Muscle layer of colon (tissue), 2 donors: Measurements from ENCODE around the gene LTB4R2.

Source experiments
- H3K27ac ChIP-seq: one replicate; pipeline ENCODE4 v1.7.0; 2013; ENCODE audit warnings: low read depth, mild to moderate bottlenecking, low read length, moderate library complexity
- H3K27me3 ChIP-seq, 2 donors: one replicate each; pipeline ENCODE4 v1.7.0; 2013; ENCODE audit warnings: low read length in 2 of 2, mild to moderate bottlenecking in 2 of 2; ENCODE audit not compliant: insufficient read depth in 2 of 2, control insufficient read depth in 1 of 2
- H3K36me3 ChIP-seq: one replicate; pipeline ENCODE4 v1.7.0; 2013; ENCODE audit warnings: mild to moderate bottlenecking, low read length; ENCODE audit not compliant: insufficient read depth
- H3K4me1 ChIP-seq: one replicate; pipeline ENCODE4 v1.7.0; 2013; ENCODE audit warnings: mild to moderate bottlenecking, low read length; ENCODE audit not compliant: insufficient read depth
- H3K4me3 ChIP-seq, 2 donors: one replicate each; pipeline ENCODE4 v1.7.0; 2013; ENCODE audit warnings: low read length in 2 of 2, low read depth in 1 of 2, mild to moderate bottlenecking in 1 of 2, moderate library complexity in 1 of 2
- H3K9ac ChIP-seq: one replicate; pipeline ENCODE4 v1.7.0; 2013; ENCODE audit warnings: low read length
- H3K9me3 ChIP-seq: one replicate; pipeline ENCODE4 v1.7.0; 2013; ENCODE audit warnings: mild to moderate bottlenecking, low read length
- donor health status: abdominal sarcoma.
- donor health status: Adenocarcinoma of cecum.

The LTB4R2 gene

DNA sequence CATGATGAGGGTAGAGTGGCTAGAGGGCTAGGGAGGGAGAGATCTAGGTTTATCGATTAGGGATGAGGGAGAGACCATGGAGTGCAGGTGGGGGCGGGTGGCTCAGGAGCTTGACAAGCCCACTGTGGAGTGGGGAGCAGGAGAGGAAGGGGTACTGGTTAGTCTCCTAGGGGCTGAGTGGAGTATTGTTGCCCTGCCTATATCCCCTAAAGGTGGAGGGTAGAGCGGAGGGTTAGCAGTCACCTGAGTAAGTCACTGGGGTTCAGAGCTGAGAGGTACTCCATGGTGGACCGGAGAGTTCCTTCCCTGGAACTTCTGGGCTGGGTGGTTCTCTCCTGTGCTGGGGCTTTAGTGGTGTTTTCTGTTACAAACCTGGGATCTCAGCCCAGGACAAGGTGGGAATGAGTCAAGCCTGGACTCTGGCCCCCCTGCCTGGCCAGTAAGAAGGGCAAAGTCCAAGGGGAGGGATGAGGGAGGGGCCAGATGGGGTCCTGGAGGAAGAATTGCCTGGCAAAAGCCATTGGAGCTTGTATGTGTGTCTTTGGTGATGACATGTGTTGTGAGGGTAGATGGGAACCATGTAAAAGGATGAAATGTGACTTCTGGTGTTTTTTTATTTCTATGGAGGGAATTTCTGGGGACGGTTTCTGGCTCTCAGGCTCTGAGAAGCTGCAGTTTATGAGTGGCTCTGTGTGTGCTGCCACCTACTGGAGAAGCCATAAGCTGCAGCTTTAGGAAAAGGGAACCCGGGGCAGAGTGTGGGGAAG lies 2.2 kb upstream of the LTB4R2 start, which contains the start of gene CIDEB:
Gene CIDEB, minus strand, starts transcription at position 403 of the 767 bp plus-strand sequence. Its CDS starts 119 bp downstream, at position 284.
- Histone ChIP-seq H3K27ac (no peak within 1 kb of the TSS), H3K4me3 (no peak within 1 kb of the TSS)

DNA sequence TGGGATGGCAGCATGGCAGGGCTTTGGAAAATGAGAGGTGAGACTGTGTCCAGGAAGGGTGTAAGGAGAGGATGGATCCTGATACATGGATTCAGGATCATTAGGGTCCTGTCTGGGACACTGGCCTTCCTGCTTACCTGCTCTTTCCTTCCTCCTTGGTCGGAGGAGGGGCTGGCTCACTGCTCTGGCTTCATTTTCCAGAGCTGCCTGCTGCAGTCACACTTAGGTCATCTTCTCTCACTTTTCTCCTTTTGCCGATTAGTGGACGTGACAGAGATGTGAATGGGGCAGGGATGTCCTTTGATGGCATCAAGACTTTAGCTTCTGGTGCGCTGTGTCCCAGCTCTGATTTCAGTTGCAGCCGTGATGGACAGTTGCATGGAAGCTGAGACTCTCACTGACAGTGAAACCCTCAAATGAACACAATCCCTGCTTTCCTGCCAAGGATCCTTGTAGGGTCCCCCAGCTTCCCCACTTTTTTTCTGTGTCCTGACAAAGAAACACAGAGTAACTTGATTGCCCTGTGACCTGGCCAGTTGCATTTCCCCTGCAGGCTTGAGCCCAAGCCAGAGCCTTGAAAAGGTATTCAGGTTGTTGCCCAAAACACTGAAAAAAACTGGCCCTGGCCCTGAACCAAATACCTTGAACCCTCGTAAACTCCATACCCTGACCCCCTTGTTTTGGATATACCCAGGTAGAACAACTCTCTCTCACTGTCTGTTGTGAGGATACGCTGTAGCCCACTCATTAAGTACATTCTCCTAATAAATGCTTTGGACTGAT lies 1.4 kb upstream of the LTB4R2 start:
- H3K27ac ChIP-seq = no peak overlapping the region
- no peak overlapping the region for H3K4me3 ChIP-seq
- peaks cover 37% of the 10 kb centered on the region for H3K36me3 ChIP-seq
- H3K4me1 ChIP-seq = peaks cover 26% of the 10 kb centered on the region
- no peaks in the 10 kb centered on the region for H3K27me3 ChIP-seq
- no peaks in the 10 kb centered on the region for H3K9me3 ChIP-seq
- H3K9ac ChIP-seq = no peak overlapping the region

More for the DNA sequence above, 2.2 kb upstream of the LTB4R2 start, which contains the start of gene CIDEB:
- H3K9me3 ChIP-seq = no peaks in the 10 kb centered on the region
- H3K4me1 ChIP-seq = peaks cover 26% of the 10 kb centered on the region
- no peak within 1 kb of the TSS for H3K9ac ChIP-seq
- H3K27me3 ChIP-seq = no peaks in the 10 kb centered on the region
- H3K36me3 ChIP-seq = peaks cover 45% of the 10 kb centered on the region

DNA sequence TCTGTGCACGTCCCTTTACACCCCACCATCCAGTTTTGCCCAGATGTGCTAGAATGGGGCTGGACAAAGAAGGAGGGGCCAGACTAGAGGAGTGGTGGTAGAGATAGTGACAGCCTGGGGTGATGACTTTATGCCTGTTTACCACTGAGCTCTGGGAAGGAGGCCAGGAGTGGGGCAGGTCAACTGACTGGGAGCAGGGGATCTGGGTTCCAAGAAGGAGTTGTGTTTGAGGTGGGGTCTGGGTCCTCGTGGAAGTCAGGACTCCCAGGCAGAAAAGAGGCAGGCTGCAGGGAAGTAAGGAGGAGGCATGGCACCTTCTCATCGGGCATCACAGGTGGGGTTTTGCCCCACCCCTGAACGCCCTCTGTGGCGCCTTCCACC lies 315 bp downstream of the LTB4R2 start:
- H3K27me3 ChIP-seq = no peaks in the 10 kb centered on the region
- H3K9ac ChIP-seq = peak overlapping the region; percentile 28
- peak overlapping the region; percentile 77 for H3K27ac ChIP-seq
- peak overlapping the region; percentile 51 to 68 for H3K4me3 ChIP-seq
- H3K36me3 ChIP-seq = peaks cover 20% of the 10 kb centered on the region
- H3K4me1 ChIP-seq = peaks cover 26% of the 10 kb centered on the region
- no peaks in the 10 kb centered on the region for H3K9me3 ChIP-seq

DNA sequence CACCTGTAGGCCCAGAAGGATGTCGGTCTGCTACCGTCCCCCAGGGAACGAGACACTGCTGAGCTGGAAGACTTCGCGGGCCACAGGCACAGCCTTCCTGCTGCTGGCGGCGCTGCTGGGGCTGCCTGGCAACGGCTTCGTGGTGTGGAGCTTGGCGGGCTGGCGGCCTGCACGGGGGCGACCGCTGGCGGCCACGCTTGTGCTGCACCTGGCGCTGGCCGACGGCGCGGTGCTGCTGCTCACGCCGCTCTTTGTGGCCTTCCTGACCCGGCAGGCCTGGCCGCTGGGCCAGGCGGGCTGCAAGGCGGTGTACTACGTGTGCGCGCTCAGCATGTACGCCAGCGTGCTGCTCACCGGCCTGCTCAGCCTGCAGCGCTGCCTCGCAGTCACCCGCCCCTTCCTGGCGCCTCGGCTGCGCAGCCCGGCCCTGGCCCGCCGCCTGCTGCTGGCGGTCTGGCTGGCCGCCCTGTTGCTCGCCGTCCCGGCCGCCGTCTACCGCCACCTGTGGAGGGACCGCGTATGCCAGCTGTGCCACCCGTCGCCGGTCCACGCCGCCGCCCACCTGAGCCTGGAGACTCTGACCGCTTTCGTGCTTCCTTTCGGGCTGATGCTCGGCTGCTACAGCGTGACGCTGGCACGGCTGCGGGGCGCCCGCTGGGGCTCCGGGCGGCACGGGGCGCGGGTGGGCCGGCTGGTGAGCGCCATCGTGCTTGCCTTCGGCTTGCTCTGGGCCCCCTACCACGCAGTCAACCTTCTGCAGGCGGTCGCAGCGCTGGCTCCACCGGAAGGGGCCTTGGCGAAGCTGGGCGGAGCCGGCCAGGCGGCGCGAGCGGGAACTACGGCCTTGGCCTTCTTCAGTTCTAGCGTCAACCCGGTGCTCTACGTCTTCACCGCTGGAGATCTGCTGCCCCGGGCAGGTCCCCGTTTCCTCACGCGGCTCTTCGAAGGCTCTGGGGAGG lies 985 bp downstream of the LTB4R2 start, which contains the start of gene LTB4R:
Gene LTB4R, plus strand, starts transcription at position 857 of the 959 bp plus-strand sequence. CDS start 4,150 bp downstream, outside the sequence.
- peak within 1 kb of the TSS; percentile 51 to 68 for H3K4me3 ChIP-seq
- H3K9me3 ChIP-seq = no peaks in the 10 kb centered on the region
- H3K4me1 ChIP-seq = peaks cover 26% of the 10 kb centered on the region
- H3K27me3 ChIP-seq = peaks cover 0 to 6% of the 10 kb centered on the region in 2 donors
- peak within 1 kb of the TSS; percentile 77 for H3K27ac ChIP-seq
- peak within 1 kb of the TSS; percentile 28 for H3K9ac ChIP-seq
- H3K36me3 ChIP-seq = peaks cover 14% of the 10 kb centered on the region

DNA sequence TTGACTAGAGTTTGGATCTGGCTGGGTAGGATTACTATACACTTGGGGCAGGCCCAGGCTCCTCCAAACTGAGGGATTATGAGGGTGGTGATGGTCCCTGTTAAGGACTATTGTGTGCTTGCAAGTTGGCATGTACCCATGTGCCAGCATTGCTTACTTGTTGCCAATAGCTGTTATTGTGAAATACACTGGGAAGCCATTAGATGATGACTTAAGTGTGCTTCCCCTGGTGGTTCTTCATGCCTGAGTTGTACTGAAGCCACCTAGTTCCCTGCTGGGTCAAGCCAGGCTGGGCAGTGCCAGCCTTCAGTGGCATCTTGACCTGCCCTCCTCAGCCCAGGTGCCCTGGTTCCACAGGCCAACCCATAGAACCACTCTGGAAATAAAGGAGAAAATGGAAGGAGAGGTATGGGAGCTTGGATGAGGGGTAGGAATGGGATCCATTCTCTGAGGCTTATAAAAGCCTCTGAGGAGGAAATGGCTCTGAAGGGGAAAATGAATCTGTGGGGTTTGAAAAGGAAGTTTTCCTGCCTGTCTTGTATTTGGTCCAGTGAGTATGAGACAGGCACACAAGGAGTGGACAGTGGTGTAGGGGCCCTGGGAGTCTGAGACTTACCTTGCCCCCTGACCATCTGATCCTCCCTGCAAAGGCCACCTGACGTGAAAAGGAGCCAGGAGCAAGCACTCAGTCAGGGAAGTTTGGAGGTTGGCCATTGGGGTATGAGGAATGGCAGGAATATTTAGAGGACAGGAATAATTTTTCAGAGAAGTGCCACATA lies 2.1 kb downstream of the LTB4R2 start:
- peaks cover 3% of the 10 kb centered on the region for H3K36me3 ChIP-seq
- no peak overlapping the region for H3K27ac ChIP-seq
- peak overlapping the region; percentile 51 to 68 for H3K4me3 ChIP-seq
- H3K9me3 ChIP-seq = no peaks in the 10 kb centered on the region
- H3K27me3 ChIP-seq = peaks cover 0 to 17% of the 10 kb centered on the region in 2 donors
- peaks cover 31% of the 10 kb centered on the region for H3K4me1 ChIP-seq
- H3K9ac ChIP-seq = no peak overlapping the region

DNA sequence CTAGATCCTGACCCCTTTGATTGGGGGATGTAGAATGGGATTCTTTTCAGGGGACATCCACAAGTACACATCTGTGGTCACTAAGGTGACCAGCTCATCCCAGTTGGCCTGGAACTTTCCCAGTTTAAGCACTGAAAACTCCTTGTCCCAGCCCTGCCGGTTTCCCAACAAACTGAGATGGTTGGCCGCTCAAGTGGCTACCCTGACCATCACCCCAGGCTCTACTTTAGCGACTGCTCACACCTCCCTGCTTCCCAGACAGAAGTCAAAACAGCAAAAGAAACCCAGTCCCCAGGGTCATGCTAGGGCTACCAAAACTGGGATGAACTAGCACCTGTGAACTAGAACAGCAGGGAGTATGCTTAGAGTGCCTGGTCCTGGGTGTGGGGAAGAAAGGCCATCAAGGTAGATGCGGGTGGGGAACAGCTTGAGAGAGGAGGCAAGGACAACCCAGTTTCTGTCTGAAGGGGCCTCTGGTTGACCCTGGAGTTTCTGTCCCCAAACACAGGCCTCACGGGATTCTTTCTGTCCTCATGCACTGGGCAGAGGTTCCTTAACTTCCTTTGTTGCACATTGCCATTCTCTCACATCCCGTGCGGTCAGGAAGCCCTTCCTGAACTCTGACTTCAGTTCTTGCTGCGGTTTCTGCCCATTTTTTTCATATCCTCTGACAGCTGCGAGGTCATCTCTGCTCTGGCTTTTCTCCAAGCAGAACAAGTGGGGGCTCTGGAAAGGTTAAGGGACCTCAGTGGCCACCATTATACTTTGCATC lies 3.0 kb downstream of the LTB4R2 start:
- H3K9ac ChIP-seq = no peak overlapping the region

DNA sequence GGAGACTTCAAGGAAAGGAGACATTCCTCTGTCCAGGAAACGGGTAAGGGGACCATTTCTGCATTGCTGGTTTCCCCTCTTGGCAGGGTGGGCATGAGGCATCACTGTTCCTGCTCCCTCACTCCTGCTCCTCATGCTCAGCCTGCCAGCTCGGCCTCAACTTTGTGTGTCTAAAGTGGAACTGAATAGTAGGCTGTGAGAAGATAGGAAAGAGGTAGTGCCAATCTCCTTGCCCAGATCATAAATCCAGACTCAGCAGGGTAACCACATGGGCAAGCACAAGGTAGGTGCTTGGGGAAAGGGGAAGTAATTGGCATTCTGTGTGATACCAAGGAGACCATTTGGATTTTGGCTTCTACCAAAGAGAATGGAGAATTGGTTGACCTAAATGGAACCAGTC lies 4.0 kb downstream of the LTB4R2 start:
- H3K27ac ChIP-seq = no peak overlapping the region
- H3K4me1 ChIP-seq = peaks cover 33% of the 10 kb centered on the region
- no peaks in the 10 kb centered on the region for H3K36me3 ChIP-seq
- H3K9me3 ChIP-seq = no peaks in the 10 kb centered on the region
- no peak overlapping the region for H3K9ac ChIP-seq
- H3K27me3 ChIP-seq = peaks cover 6 to 28% of the 10 kb centered on the region in 2 donors
- H3K4me3 ChIP-seq = no peak overlapping the region

More for the DNA sequence above, 3.0 kb downstream of the LTB4R2 start:
- H3K27me3 ChIP-seq = peaks cover 5 to 23% of the 10 kb centered on the region in 2 donors
- no peak overlapping the region for H3K27ac ChIP-seq
- H3K4me3 ChIP-seq = no peak overlapping the region
- no peaks in the 10 kb centered on the region for H3K9me3 ChIP-seq
- H3K4me1 ChIP-seq = peaks cover 33% of the 10 kb centered on the region
- no peaks in the 10 kb centered on the region for H3K36me3 ChIP-seq

DNA sequence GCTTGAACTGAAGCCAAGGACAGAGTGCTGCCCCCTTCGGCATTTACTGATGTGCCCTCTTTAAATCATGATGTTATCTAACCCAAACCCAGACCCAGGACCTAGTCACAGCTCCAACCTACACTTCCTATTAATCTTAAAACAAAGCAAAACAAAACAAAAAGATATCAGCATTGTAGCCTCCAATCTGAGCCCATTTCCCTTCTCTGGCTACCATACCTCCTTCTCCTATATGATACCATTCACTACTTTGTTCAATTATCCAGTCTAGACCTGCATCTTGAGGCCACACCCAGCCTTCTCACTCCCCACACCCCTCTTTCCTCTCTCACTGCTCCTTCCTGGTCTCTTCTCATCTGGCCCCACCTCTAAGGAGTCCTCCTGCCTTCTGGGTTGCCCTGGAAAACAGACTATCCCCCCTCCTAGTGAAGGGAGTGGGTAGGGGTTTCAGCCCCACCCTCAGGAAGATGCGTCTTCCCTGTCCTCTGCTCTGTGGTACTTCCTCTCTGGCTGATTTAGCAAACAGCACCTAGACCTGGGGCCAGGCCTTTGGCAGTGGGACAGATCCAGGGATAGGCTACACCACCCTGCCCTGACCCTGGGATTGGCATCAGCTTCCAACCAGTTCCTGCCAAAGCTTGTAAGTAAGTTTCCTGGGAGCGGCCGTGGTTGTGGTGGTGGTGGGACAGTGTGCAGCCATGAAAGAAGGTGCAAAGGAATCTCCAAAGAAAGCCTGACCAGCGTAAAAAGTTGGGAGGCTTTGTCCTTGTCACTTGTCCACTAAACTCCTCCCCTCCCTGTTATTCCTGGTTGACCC lies 4.6 kb downstream of the LTB4R2 start:
- Histone ChIP-seq H3K27me3 (peaks cover 11 to 35% of the 10 kb centered on the region in 2 donors), H3K4me3 (no peak overlapping the region), H3K9me3 (no peaks in the 10 kb centered on the region), H3K4me1 (peaks cover 28% of the 10 kb centered on the region), H3K36me3 (no peaks in the 10 kb centered on the region), H3K27ac (no peak overlapping the region), H3K9ac (no peak overlapping the region)

DNA sequence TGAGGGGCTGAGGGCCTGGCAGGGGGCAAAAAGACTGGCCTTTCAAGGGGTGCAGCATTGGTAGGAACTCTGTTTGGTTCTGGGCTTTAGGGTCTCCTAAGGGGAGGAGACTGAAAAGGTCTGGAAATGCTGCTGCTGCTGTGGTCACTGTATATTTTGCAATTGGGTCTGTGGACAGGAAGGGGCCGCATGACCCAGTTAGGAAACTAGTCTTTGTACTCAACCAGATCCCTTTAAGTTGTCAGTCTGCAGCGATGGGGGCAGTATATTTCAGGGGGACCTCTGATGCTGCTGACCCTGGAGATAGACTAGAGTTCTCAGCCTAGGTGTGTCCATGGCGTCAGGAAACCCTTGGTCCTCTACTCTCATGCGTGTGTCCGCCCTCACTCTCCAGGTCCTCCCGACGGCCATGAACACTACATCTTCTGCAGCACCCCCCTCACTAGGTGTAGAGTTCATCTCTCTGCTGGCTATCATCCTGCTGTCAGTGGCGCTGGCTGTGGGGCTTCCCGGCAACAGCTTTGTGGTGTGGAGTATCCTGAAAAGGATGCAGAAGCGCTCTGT lies 5.4 kb downstream of the LTB4R2 start:
- no peak overlapping the region for H3K27ac ChIP-seq
- no peaks in the 10 kb centered on the region for H3K36me3 ChIP-seq
- H3K9ac ChIP-seq = no peak overlapping the region
- peaks cover 21% of the 10 kb centered on the region for H3K4me1 ChIP-seq
- H3K4me3 ChIP-seq = no peak overlapping the region
- H3K27me3 ChIP-seq = peaks cover 11 to 37% of the 10 kb centered on the region in 2 donors
- H3K9me3 ChIP-seq = no peaks in the 10 kb centered on the region
